OCI-LY1 (cell line): ENCODE results near the gene CPAMD8.

ENCODE experiments used
- H2AFZ ChIP-seq: fragments of 200-600 bp; sonication (generic), shearing (Covaris generic); 2 replicates; pipeline ENCODE4 v1.6.0; 2014; ENCODE audit warnings: antibody characterized with exemption, mild to moderate bottlenecking, low read length
- H3F3A ChIP-seq: fragments of 200-600 bp; sonication (generic), shearing (Covaris generic); 2 replicates; pipeline ENCODE4 v1.6.0; 2014; ENCODE audit warnings: mild to moderate bottlenecking, antibody characterized with exemption, low read length, moderate library complexity; ENCODE audit not compliant: insufficient read depth
- H3K27ac ChIP-seq: fragments of 200-600 bp; sonication (generic); 2 replicates; pipeline ENCODE4 v1.5.1; 2014; ENCODE audit warnings: low read length, mixed run types, mild to moderate bottlenecking, low read depth; ENCODE audit not compliant: poor library complexity, severe bottlenecking
- H3K27me3 ChIP-seq: fragments of 200-600 bp; sonication (generic); 2 replicates; pipeline ENCODE4 v1.6.0; 2014; ENCODE audit warnings: antibody characterized with exemption, mild to moderate bottlenecking, low read length, moderate library complexity; ENCODE audit not compliant: insufficient read depth
- H3K36me3 ChIP-seq: fragments of 200-600 bp; sonication (generic); 2 replicates; pipeline ENCODE4 v1.6.1; 2014; ENCODE audit warnings: mild to moderate bottlenecking, antibody characterized with exemption, low read length, moderate library complexity, mixed read lengths; ENCODE audit not compliant: insufficient read depth
- H3K4me1 ChIP-seq: fragments of 200-600 bp; sonication (generic); 2 replicates; pipeline ENCODE4 v1.5.1; 2014; ENCODE audit warnings: mild to moderate bottlenecking, low read length, moderate library complexity; ENCODE audit not compliant: insufficient read depth, severe bottlenecking
- H3K4me2 ChIP-seq: fragments of 200-600 bp; sonication (generic), shearing (Covaris generic); 2 replicates; pipeline ENCODE4 v1.6.1; 2014; ENCODE audit warnings: low read length
- H3K4me3 ChIP-seq: fragments of 200-600 bp; sonication (generic); 2 replicates; pipeline ENCODE4 v1.5.1; 2014; ENCODE audit warnings: low read length, low read depth, mild to moderate bottlenecking, mixed read lengths; ENCODE audit not compliant: poor library complexity, severe bottlenecking
- H3K79me2 ChIP-seq: fragments of 200-600 bp; shearing (Covaris generic); 2 replicates; pipeline ENCODE4 v1.6.1; 2016; ENCODE audit warnings: mixed run types, low read length, mixed read lengths; ENCODE audit not compliant: insufficient read depth
- H3K9ac ChIP-seq: fragments of 200-600 bp; sonication (generic), shearing (Covaris generic); 2 replicates; pipeline ENCODE4 v1.6.1; 2014; ENCODE audit warnings: mild to moderate bottlenecking, low read length, mixed read lengths
- H3K9me2 ChIP-seq: fragments of 200-600 bp; sonication (generic), shearing (Covaris generic); 2 replicates; pipeline ENCODE4 v1.6.1; 2014; ENCODE audit warnings: low read depth, mild to moderate bottlenecking, low read length, mixed read lengths
- H3K9me3 ChIP-seq: fragments of 200-600 bp; shearing (Covaris generic); 2 replicates; pipeline ENCODE4 v1.6.1; 2014; ENCODE audit warnings: low read length, mixed read lengths
- H4K20me1 ChIP-seq: fragments of 200-600 bp; sonication (generic), shearing (Covaris generic); 2 replicates; pipeline ENCODE4 v1.6.0; 2016; ENCODE audit warnings: mild to moderate bottlenecking, low read length; ENCODE audit not compliant: insufficient read depth
- CTCF ChIP-seq: fragments of 200-600 bp; sonication (generic), shearing (Covaris generic); IDR thresholded peaks from 2 replicates; pipeline ENCODE4 v1.5.1; 2017; ENCODE audit warnings: mild to moderate bottlenecking, antibody characterized with exemption, low read length, moderate library complexity, mixed read lengths
- EZH2 ChIP-seq: fragments of 200-600 bp; sonication (generic), shearing (Covaris generic); IDR thresholded peaks from 2 replicates; pipeline ENCODE4 v1.8.0; 2017; ENCODE audit warnings: borderline replicate concordance, mixed run types, mild to moderate bottlenecking, antibody characterized with exemption, low read length, moderate library complexity, mixed read lengths

Gene CPAMD8

GRCh38 chr19:16871871-16872270 lies 154.7 kb downstream of the CPAMD8 start:
- peaks cover 60% of the 10 kb centered on the region for H3K36me3 ChIP-seq
- H3K27me3 ChIP-seq, result no peaks in the 10 kb centered on the region

GRCh38 chr19:16869331-16869972 lies 157.2 kb downstream of the CPAMD8 start:
- H2AFZ ChIP-seq, result no peak overlapping the region
- no peaks in the 10 kb centered on the region for H3K4me1 ChIP-seq
- no peak overlapping the region for H3K27ac ChIP-seq
- H3K9me2 ChIP-seq, result no peaks in the 10 kb centered on the region
- H3K36me3 ChIP-seq, result peaks cover 66% of the 10 kb centered on the region
- no peaks in the 10 kb centered on the region for H3K79me2 ChIP-seq
- no peaks in the 10 kb centered on the region for H4K20me1 ChIP-seq
- H3K9me3 ChIP-seq, result no peaks in the 10 kb centered on the region
- no peaks in the 10 kb centered on the region for H3K27me3 ChIP-seq
- H3K4me2 ChIP-seq, result no peak overlapping the region
- no peak overlapping the region for H3K9ac ChIP-seq
- H3F3A ChIP-seq, result no peaks in the 10 kb centered on the region
- TF ChIP-seq EZH2 (no peak), CTCF (no peak)
- H3K4me3 ChIP-seq, result no peak overlapping the region

More at GRCh38 chr19:16871871-16872270, 154.7 kb downstream of the CPAMD8 start:
- Histone ChIP-seq H3K79me2 (no peaks in the 10 kb centered on the region), H3K4me3 (no peak overlapping the region), H3K9ac (no peak overlapping the region), H3K4me1 (no peaks in the 10 kb centered on the region), H3K27ac (no peak overlapping the region), H3K9me3 (no peaks in the 10 kb centered on the region), H3K4me2 (no peak overlapping the region), H3F3A (no peaks in the 10 kb centered on the region), H3K9me2 (no peaks in the 10 kb centered on the region), H4K20me1 (no peaks in the 10 kb centered on the region), H2AFZ (no peak overlapping the region)
- TF ChIP-seq EZH2, result no peak
- no peak for TF ChIP-seq CTCF

- TF ChIP-seq CTCF (no peak), EZH2 (no peak)
- H3K9me2 ChIP-seq, result no peaks in the 10 kb centered on the region
- H3K4me2 ChIP-seq, result no peak overlapping the region
- no peaks in the 10 kb centered on the region for H3K9me3 ChIP-seq
- H3K4me3 ChIP-seq, result no peak overlapping the region
- H3K79me2 ChIP-seq, result no peaks in the 10 kb centered on the region
- H3K9ac ChIP-seq, result no peak overlapping the region
- H3K27me3 ChIP-seq, result no peaks in the 10 kb centered on the region
- no peaks in the 10 kb centered on the region for H3K4me1 ChIP-seq
- no peaks in the 10 kb centered on the region for H3F3A ChIP-seq
- H3K27ac ChIP-seq, result no peak overlapping the region
- H2AFZ ChIP-seq, result no peak overlapping the region
- H3K36me3 ChIP-seq, result peaks cover 64% of the 10 kb centered on the region
- no peaks in the 10 kb centered on the region for H4K20me1 ChIP-seq
Observed at GRCh38 chr19:16868423-16869130, 158.0 kb downstream of the CPAMD8 start.
